Measurements from ENCODE around the gene SAMMSON.

Gene SAMMSON

GRCh38 chr3:69999140-70000027 is at the start of gene SAMMSON:
TSS of gene SAMMSON (plus strand) at chr3:69999733.
- DNase-seq (ENCODE audit: low spot score) (no peak), FAIRE-seq (no peak)

DNA sequence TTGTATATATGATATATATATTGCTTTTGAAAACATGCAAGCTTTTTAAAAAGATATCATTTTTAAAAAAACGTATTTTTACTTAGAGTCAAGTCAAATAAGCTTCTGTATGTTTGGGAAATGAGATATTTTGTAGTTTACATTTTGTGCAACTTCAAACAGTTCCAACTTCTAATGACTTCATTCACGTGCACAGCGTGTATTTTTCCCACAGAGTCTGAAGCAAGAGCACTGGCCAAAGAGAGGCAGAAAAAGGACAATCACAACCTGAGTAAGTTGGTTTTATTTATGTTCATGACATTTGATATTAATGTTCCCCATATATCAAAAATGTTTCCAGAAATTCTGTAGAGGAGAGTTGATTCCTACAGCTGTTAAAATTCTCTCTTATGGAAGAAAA is 47.9 kb upstream of the SAMMSON start:
- FAIRE-seq (no peak), DNase-seq (ENCODE audit: low spot score) (no peak)

DNA sequence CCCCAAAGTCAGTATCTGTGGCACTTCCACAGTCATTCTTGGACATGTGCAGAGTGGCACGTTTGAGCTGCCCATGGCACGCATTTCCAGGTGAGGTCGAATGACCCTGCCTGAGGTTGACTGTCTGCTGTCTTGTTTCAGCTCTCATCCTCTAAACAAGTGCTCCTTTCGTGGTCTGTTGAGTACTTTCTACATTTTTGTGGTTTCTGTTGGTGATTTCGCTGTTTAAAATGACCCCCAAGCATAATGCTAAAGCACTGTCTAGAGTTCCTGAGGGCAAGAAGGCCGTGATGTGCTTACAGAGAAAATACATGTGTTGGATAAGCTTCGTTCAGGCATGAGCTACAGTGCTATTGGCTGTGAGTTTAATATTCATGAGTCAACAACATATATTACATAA is 40.0 kb upstream of the SAMMSON start:
- DNase-seq (ENCODE audit: low spot score), result no peak

GRCh38 chr3:69961706-69962439 is 37.7 kb upstream of the SAMMSON start:
- FAIRE-seq (no peak), DNase-seq (ENCODE audit: low spot score) (no peak)

More for the DNA sequence above, 40.0 kb upstream of the SAMMSON start:
- FAIRE-seq, result no peak

- no peak for FAIRE-seq
- no peak for DNase-seq (ENCODE audit: low spot score)
Observed at GRCh38 chr3:69963643-69964042, 35.9 kb upstream of the SAMMSON start.

GRCh38 chr3:69967156-69967555 is 32.4 kb upstream of the SAMMSON start:
- DNase-seq (ENCODE audit: low spot score), result no peak
- no peak for FAIRE-seq

DNA sequence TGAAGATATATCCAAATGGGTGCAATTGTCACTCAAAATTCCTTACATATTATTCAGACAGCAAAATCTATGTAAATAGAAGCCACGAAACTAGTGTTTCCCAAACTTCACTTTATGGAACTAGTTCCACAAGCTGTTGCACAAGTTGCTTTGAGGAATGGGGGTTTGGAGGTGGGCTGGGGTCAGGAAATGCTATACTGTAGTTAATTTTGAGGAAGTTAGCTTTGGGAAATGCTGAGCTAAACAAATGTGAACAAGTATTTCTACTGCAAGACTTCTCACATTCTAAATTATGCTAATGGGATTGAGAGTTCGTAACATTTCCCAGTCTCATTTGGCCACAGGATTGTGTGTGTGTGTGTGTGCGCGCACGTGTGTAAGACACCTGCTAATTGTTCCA is 28.7 kb upstream of the SAMMSON start:
- DNase-seq (ENCODE audit: low spot score), result no peak

GRCh38 chr3:69972672-69973071 is 26.9 kb upstream of the SAMMSON start:
- DNase-seq (ENCODE audit: low spot score), result no peak

More for the DNA sequence above, 28.7 kb upstream of the SAMMSON start:
- FAIRE-seq, result no peak

DNA sequence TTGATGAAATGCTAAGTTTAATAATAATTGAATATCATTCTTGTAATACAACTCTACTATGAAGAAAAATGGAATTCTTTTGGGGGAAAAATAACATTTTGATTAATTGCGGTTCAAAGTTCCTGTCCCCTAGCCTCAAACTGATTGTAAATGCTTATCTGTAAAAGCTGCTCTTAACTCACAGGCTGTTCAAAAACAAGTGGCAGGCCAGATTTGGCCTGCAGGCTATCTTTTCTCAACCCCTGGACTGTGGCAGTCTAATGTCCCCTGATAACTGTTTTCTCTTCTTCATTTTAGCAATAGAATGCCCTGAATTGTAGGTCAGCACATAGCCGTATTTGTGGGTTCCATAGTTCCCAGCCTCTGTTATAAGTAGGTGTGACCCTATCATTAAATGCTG is 23.5 kb upstream of the SAMMSON start:
- FAIRE-seq (no peak), DNase-seq (ENCODE audit: low spot score) (no peak)

More at GRCh38 chr3:69972672-69973071, 26.9 kb upstream of the SAMMSON start:
- no peak for FAIRE-seq

- FAIRE-seq (no peak), DNase-seq (ENCODE audit: low spot score) (no peak)
Observed at GRCh38 chr3:69983546-69984265, 15.8 kb upstream of the SAMMSON start.

DNA sequence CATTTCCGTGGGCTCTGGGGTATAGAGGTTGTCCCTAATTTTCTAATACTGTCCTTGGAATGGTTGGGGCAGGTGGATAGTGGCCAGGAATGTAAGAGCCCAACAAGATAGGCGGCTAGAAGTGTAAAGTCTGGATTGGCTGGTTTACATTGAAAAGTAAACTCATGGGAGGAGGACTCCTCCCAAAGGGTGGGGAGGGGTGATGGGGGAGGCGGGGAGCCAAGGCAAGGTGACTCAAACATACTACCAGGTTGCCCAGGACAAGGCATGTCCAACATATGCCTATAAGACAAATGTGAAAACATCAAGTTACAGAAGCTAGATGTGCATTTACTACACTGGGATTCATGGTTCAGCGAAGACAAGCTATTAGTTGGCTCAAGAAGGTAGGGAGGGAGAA is 14.3 kb upstream of the SAMMSON start:
- DNase-seq (ENCODE audit: low spot score) (no peak), FAIRE-seq (no peak)

GRCh38 chr3:69986419-69986818 is 13.1 kb upstream of the SAMMSON start:
- no peak for FAIRE-seq

DNA sequence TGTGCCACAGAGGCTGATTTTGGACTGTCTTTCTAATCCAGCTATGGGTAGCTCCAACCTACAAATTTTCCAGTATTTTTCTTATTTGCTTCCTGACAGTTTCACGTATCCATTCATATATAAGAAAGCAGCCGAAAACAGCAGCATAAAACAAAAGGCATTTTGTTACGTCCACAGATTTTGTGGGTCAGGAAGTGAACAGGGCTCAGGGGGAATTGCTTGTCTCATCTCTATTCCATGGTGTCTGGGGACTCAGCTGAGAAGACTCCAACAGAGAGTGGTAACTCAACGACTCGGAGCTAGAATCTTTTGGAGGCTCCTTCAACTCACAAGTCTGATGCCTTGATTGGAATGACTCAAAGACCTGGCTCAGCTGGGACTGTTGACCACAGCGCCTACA is 11.7 kb upstream of the SAMMSON start:
- FAIRE-seq, result no peak
- no peak for DNase-seq (ENCODE audit: low spot score)

More at GRCh38 chr3:69986419-69986818, 13.1 kb upstream of the SAMMSON start:
- no peak for DNase-seq (ENCODE audit: low spot score)

GRCh38 chr3:69993757-69994156 is 5.8 kb upstream of the SAMMSON start:
- DNase-seq (ENCODE audit: low spot score) (no peak), FAIRE-seq (no peak)

DNA sequence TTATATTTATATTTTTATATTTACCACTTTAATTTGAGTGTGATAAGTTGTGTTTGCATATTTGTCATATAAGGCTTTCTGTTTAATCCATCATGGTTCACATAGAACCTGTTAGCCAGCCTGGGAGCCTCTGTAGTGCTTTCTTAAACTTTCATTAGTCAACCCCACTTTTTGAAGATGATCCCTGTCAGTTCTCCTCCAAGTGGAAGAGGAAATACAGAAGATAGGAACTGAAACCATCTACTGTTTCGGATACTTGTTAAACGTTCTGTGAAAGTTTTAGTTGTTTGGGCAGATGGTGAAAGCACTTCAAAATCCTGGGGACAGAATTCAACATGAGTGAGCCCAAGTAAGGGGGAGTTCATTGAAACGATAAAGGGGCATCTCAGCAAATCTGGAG is 4.6 kb upstream of the SAMMSON start:
- DNase-seq (ENCODE audit: low spot score) (no peak), FAIRE-seq (no peak)

GRCh38 chr3:69997631-69998307 is 1.8 kb upstream of the SAMMSON start:
- no peak for FAIRE-seq
- DNase-seq (ENCODE audit: low spot score), result no peak

GRCh38 chr3:69998759-69999139 is 784 bp upstream of the SAMMSON start:
- no peak for DNase-seq (ENCODE audit: low spot score)

GRCh38 chr3:70000028-70000410 is 486 bp downstream of the SAMMSON start:
- FAIRE-seq (no peak), DNase-seq (ENCODE audit: low spot score) (no peak)

More at GRCh38 chr3:69998759-69999139, 784 bp upstream of the SAMMSON start:
- FAIRE-seq, result no peak

- no peak for FAIRE-seq
- DNase-seq (ENCODE audit: low spot score), result no peak
Observed at GRCh38 chr3:70000563-70001081, 1.1 kb downstream of the SAMMSON start.

DNA sequence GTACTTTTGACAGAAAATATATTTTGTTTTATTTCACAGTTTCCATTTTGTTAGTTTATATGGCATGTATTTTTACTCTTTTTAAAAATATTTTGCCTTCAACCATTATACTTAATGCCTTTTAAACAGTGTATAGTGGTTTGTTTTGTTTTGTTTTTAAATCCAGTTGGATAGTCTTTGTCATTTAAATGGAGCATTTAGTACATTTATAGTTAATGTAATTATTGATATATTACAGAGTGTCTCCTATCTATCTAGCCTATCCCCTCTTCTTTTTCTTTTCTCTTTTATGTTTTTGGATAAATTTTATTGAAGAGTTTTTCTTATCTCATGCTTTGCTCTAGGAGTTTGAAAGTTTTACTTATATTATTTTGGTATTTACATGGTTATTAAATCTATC is 3.6 kb downstream of the SAMMSON start:
- no peak for DNase-seq (ENCODE audit: low spot score)
- FAIRE-seq, result no peak

DNA sequence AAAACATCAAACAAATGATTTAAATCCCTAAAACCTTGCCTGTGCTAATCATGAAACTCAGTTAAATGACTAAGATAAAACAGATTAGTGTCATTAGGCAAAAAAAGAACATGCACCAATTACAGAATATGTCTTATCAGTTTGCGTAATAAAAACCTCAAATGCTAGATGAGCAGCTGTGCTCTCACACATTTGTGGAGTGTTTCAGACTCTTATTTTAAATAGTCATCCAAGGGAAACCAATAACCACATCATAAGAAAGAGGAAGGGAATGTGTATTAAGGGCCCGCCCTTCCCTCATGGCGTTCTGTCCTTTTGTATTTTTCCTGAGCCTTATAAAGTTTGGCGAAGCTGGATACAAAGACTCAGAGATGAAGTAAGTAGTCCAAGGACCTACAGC is 6.6 kb downstream of the SAMMSON start:
- DNase-seq (ENCODE audit: low spot score) (no peak), FAIRE-seq (no peak)
